ENCODE measurements around the gene AKR1B1.

GRCh38 chr7:134461916-134462315 is 3.0 kb upstream of the AKR1B1 start:
- TF ChIP-seq ZNF20 (CRISPR knock-in tag; IDR thresholded peaks at IDR 0.05) (no peak), SIN3A (IDR thresholded peaks at IDR 0.05; ENCODE audit: borderline replicate concordance, low read depth, low read length) (no peak), MZF1 (CRISPR knock-in tag; IDR thresholded peaks at IDR 0.05; ENCODE audit: borderline replicate concordance) (no peak), KLF16 (CRISPR knock-in tag; IDR thresholded peaks at IDR 0.05) (no peak), ZNF761 (CRISPR knock-in tag; conservative IDR thresholded peaks at IDR 0.05) (no peak), YY1 (IDR thresholded peaks at IDR 0.05; ENCODE audit: insufficient read depth, insufficient replicate concordance, low read depth, low read length) (no peak), CHD4 (IDR thresholded peaks at IDR 0.05; ENCODE audit: borderline replicate concordance, low read length) (no peak), KLF13 (CRISPR knock-in tag; IDR thresholded peaks at IDR 0.05) (no peak)
- TF ChIP-seq, protein P1, sequence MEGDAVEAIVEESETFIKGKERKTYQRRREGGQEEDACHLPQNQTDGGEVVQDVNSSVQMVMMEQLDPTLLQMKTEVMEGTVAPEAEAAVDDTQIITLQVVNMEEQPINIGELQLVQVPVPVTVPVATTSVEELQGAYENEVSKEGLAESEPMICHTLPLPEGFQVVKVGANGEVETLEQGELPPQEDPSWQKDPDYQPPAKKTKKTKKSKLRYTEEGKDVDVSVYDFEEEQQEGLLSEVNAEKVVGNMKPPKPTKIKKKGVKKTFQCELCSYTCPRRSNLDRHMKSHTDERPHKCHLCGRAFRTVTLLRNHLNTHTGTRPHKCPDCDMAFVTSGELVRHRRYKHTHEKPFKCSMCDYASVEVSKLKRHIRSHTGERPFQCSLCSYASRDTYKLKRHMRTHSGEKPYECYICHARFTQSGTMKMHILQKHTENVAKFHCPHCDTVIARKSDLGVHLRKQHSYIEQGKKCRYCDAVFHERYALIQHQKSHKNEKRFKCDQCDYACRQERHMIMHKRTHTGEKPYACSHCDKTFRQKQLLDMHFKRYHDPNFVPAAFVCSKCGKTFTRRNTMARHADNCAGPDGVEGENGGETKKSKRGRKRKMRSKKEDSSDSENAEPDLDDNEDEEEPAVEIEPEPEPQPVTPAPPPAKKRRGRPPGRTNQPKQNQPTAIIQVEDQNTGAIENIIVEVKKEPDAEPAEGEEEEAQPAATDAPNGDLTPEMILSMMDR (CRISPR knock-in tag; IDR thresholded peaks at IDR 0.05) = no peak
- TF ChIP-seq, protein P2, sequence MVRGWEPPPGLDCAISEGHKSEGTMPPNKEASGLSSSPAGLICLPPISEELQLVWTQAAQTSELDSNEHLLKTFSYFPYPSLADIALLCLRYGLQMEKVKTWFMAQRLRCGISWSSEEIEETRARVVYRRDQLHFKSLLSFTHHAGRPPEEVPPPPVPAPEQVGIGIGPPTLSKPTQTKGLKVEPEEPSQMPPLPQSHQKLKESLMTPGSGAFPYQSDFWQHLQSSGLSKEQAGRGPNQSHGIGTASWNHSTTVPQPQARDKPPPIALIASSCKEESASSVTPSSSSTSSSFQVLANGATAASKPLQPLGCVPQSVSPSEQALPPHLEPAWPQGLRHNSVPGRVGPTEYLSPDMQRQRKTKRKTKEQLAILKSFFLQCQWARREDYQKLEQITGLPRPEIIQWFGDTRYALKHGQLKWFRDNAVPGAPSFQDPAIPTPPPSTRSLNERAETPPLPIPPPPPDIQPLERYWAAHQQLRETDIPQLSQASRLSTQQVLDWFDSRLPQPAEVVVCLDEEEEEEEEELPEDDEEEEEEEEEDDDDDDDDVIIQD (CRISPR knock-in tag; IDR thresholded peaks at IDR 0.05; ENCODE audit: low read depth) = no peak

All from HepG2 (cell line).